HG02870 (cell line): ENCODE data around the gene EFCAB6.

ENCODE experiments used
- ATAC-seq: cut with Tn5 transposase; IDR thresholded peaks from one replicate; pipeline ENCODE4 v1.9.1; 2021; ENCODE audit warnings: mild to moderate bottlenecking, moderate library complexity; ENCODE audit not compliant: unreplicated experiment

EFCAB6 gene

GRCh38 chr22:43652845-43653244 lies 159.3 kb downstream of the EFCAB6 start:
- ATAC-seq = no peak

GRCh38 chr22:43643387-43643786 lies 168.7 kb downstream of the EFCAB6 start:
- ATAC-seq = no peak

- ATAC-seq = no peak
Measured at GRCh38 chr22:43642319-43643206, 169.5 kb downstream of the EFCAB6 start.

GRCh38 chr22:43639228-43639948 lies 172.7 kb downstream of the EFCAB6 start:
- no peak for ATAC-seq

- ATAC-seq = no peak
Measured at GRCh38 chr22:43637275-43638260, 174.5 kb downstream of the EFCAB6 start.

GRCh38 chr22:43636086-43636485 lies 176.0 kb downstream of the EFCAB6 start:
- no peak for ATAC-seq

GRCh38 chr22:43635101-43635500 lies 177.0 kb downstream of the EFCAB6 start:
- ATAC-seq = no peak

- no peak for ATAC-seq
Measured at GRCh38 chr22:43634316-43634715, 177.8 kb downstream of the EFCAB6 start.

- ATAC-seq = no peak
Measured at GRCh38 chr22:43633631-43634285, 178.3 kb downstream of the EFCAB6 start.

GRCh38 chr22:43631846-43632245 lies 180.3 kb downstream of the EFCAB6 start:
- ATAC-seq = no peak

GRCh38 chr22:43631201-43631600 lies 180.9 kb downstream of the EFCAB6 start:
- ATAC-seq = no peak

- ATAC-seq = no peak
Measured at GRCh38 chr22:43630451-43630850, 181.7 kb downstream of the EFCAB6 start.

- ATAC-seq = no peak
Measured at GRCh38 chr22:43628250-43628649, 183.9 kb downstream of the EFCAB6 start.

- ATAC-seq = no peak
Measured at GRCh38 chr22:43627485-43628213, 184.5 kb downstream of the EFCAB6 start.

- no peak for ATAC-seq
Measured at GRCh38 chr22:43625242-43625641, 186.9 kb downstream of the EFCAB6 start.

- ATAC-seq = no peak
Measured at GRCh38 chr22:43624144-43624998, 187.7 kb downstream of the EFCAB6 start.

GRCh38 chr22:43622886-43623285 lies 189.2 kb downstream of the EFCAB6 start:
- ATAC-seq = no peak

GRCh38 chr22:43620197-43620596 lies 191.9 kb downstream of the EFCAB6 start:
- ATAC-seq = no peak

- ATAC-seq = no peak
Measured at GRCh38 chr22:43618517-43618916, 193.6 kb downstream of the EFCAB6 start.
